Measurements from ENCODE around the gene C1QL2. TPM values are rescaled to one million over a fixed set of nuclear protein-coding genes. Genes with fewer than 3 reads are reported as not detected.

Gene C1QL2
- polyA plus RNA-seq, 1 donor from 2014 or later, result not detected

GRCh38 chr2:119177838-119178190, 19.3 kb upstream of the C1QL2 start:
- H3K36me3 ChIP-seq (ENCODE audit: insufficient read depth, low read length), result no peaks in the 10 kb centered on the region
- TF ChIP-seq REST (IDR thresholded peaks at IDR 0.05; ENCODE audit: borderline replicate concordance) (no peak), CTCF (IDR thresholded peaks at IDR 0.05; ENCODE audit: poor library complexity, severe bottlenecking) (no peak), EP300 (conservative IDR thresholded peaks at IDR 0.05; ENCODE audit: poor library complexity, severe bottlenecking) (no peak), RAD21 (conservative IDR thresholded peaks at IDR 0.05) (no peak), TAF1 (IDR thresholded peaks at IDR 0.05; ENCODE audit: low read depth) (no peak), SMC3 (conservative IDR thresholded peaks at IDR 0.05; ENCODE audit: poor library complexity) (no peak), MXI1 (conservative IDR thresholded peaks at IDR 0.05; ENCODE audit: poor library complexity, severe bottlenecking) (no peak), EZH2 (IDR thresholded peaks at IDR 0.05; ENCODE audit: borderline replicate concordance, insufficient read depth, low read length, poor library complexity, severe bottlenecking) (no peak), POLR2AphosphoS5 (IDR thresholded peaks at IDR 0.05) (no peak)
- H3K4me3 ChIP-seq (ENCODE audit: low read length), result no peak overlapping the region
- H3F3A ChIP-seq (ENCODE audit: insufficient read depth, low read length, poor library complexity, severe bottlenecking), result no peaks in the 10 kb centered on the region
- H3K4me2 ChIP-seq (ENCODE audit: low read length), result no peak overlapping the region
- H3K9me2 ChIP-seq (ENCODE audit: insufficient read depth, low read length), result no peaks in the 10 kb centered on the region
- H3K9me3 ChIP-seq (ENCODE audit: low read length), result no peaks in the 10 kb centered on the region
- no peaks in the 10 kb centered on the region for H4K20me1 ChIP-seq (ENCODE audit: insufficient read depth)
- no peaks in the 10 kb centered on the region for H3K27me3 ChIP-seq (ENCODE audit: insufficient read depth, low read depth, low read length)
- H3K27ac ChIP-seq (ENCODE audit: low read length), result no peak overlapping the region
- H3K79me2 ChIP-seq (replicated peaks; ENCODE audit: insufficient read depth, low read length), result no peaks in the 10 kb centered on the region
- H3K9ac ChIP-seq (ENCODE audit: low read length), result no peak overlapping the region
- no peak overlapping the region for H2AFZ ChIP-seq (ENCODE audit: low read depth, low read length)

GRCh38 chr2:119177171-119177837, 18.8 kb upstream of the C1QL2 start:
- no peaks in the 10 kb centered on the region for H3K9me3 ChIP-seq (ENCODE audit: low read length)
- H4K20me1 ChIP-seq (ENCODE audit: insufficient read depth), result no peaks in the 10 kb centered on the region
- no peak overlapping the region for H3K4me3 ChIP-seq (ENCODE audit: low read length)
- H3K79me2 ChIP-seq (replicated peaks; ENCODE audit: insufficient read depth, low read length), result no peaks in the 10 kb centered on the region
- no peak overlapping the region for H3K9ac ChIP-seq (ENCODE audit: low read length)
- no peaks in the 10 kb centered on the region for H3K27me3 ChIP-seq (ENCODE audit: insufficient read depth, low read depth, low read length)
- no peak overlapping the region for H3K27ac ChIP-seq (ENCODE audit: low read length)
- H2AFZ ChIP-seq (ENCODE audit: low read depth, low read length), result no peak overlapping the region
- no peaks in the 10 kb centered on the region for H3K36me3 ChIP-seq (ENCODE audit: insufficient read depth, low read length)
- no peak for TF ChIP-seq REST (IDR thresholded peaks at IDR 0.05; ENCODE audit: borderline replicate concordance)
- no peak for TF ChIP-seq CTCF (IDR thresholded peaks at IDR 0.05; ENCODE audit: poor library complexity, severe bottlenecking)
- no peak for TF ChIP-seq POLR2AphosphoS5 (IDR thresholded peaks at IDR 0.05)
- TF ChIP-seq EZH2 (IDR thresholded peaks at IDR 0.05; ENCODE audit: borderline replicate concordance, insufficient read depth, low read length, poor library complexity, severe bottlenecking), result no peak
- no peak for TF ChIP-seq EP300 (conservative IDR thresholded peaks at IDR 0.05; ENCODE audit: poor library complexity, severe bottlenecking)
- no peak for TF ChIP-seq SMC3 (conservative IDR thresholded peaks at IDR 0.05; ENCODE audit: poor library complexity)
- TF ChIP-seq MXI1 (conservative IDR thresholded peaks at IDR 0.05; ENCODE audit: poor library complexity, severe bottlenecking), result no peak
- TF ChIP-seq TAF1 (IDR thresholded peaks at IDR 0.05; ENCODE audit: low read depth), result no peak
- no peak for TF ChIP-seq RAD21 (conservative IDR thresholded peaks at IDR 0.05)
- H3F3A ChIP-seq (ENCODE audit: insufficient read depth, low read length, poor library complexity, severe bottlenecking), result no peaks in the 10 kb centered on the region
- H3K4me2 ChIP-seq (ENCODE audit: low read length), result no peak overlapping the region
- no peaks in the 10 kb centered on the region for H3K9me2 ChIP-seq (ENCODE audit: insufficient read depth, low read length)
